Activated CD8-positive, alpha-beta memory T cell treated with anti-CD3 and anti-CD28 coated beads, Interleukin-2, amount 50 U/mL, for 24 hours (primary cell): ENCODE measurements around the gene CDC42SE2.
"Not testable (repeated sequence)": the region's sequence is repeated elsewhere in the genome, so short reads cannot be mapped to it uniquely, and the experiment has no call there.

ENCODE experiments used
- DNase-seq: peaks from one replicate; pipeline ENCODE4 v3.0.0-alpha.2; 2020; ENCODE audit errors: extremely low read depth

The CDC42SE2 gene

GRCh38 chr5:131389096-131389868 is 125.4 kb downstream of the CDC42SE2 start:
- DNase-seq: no peak

GRCh38 chr5:131389869-131390265 is 126.0 kb downstream of the CDC42SE2 start:
- no peak for DNase-seq

GRCh38 chr5:131392466-131393095 is 128.7 kb downstream of the CDC42SE2 start:
- DNase-seq: no peak

- no peak for DNase-seq
Observed at GRCh38 chr5:131393498-131393968, 129.7 kb downstream of the CDC42SE2 start.

- DNase-seq: no peak
Observed at GRCh38 chr5:131394128-131394527, 130.3 kb downstream of the CDC42SE2 start.

- DNase-seq: no peak
Observed at GRCh38 chr5:131396015-131396414, 132.2 kb downstream of the CDC42SE2 start.

- DNase-seq: no peak
Observed at GRCh38 chr5:131396630-131397273, 132.9 kb downstream of the CDC42SE2 start.

GRCh38 chr5:131399007-131399406 is 135.2 kb downstream of the CDC42SE2 start:
- DNase-seq: not testable (repeated sequence)

- DNase-seq: no peak
Observed at GRCh38 chr5:131400585-131400984, 136.7 kb downstream of the CDC42SE2 start.

- DNase-seq: no peak
Observed at GRCh38 chr5:131405674-131406073, 141.8 kb downstream of the CDC42SE2 start.

- no peak for DNase-seq
Observed at GRCh38 chr5:131406076-131406475, 142.2 kb downstream of the CDC42SE2 start.

- DNase-seq: no peak
Observed at GRCh38 chr5:131406975-131407638, 143.3 kb downstream of the CDC42SE2 start.

GRCh38 chr5:131413605-131414559 is 150.0 kb downstream of the CDC42SE2 start:
- DNase-seq: no peak

GRCh38 chr5:131416729-131417128 is 152.9 kb downstream of the CDC42SE2 start:
- DNase-seq: no peak

- peak; percentile 55 for DNase-seq
Observed at GRCh38 chr5:131417240-131417869, 153.5 kb downstream of the CDC42SE2 start.

- no peak for DNase-seq
Observed at GRCh38 chr5:131418846-131419245, 155.0 kb downstream of the CDC42SE2 start.

GRCh38 chr5:131419877-131420276 is 156.0 kb downstream of the CDC42SE2 start:
- DNase-seq: no peak

- DNase-seq: no peak
Observed at GRCh38 chr5:131423056-131423455, 159.2 kb downstream of the CDC42SE2 start.

- DNase-seq: no peak
Observed at GRCh38 chr5:131426011-131426410, 162.2 kb downstream of the CDC42SE2 start.

GRCh38 chr5:131430794-131431193 is 166.9 kb downstream of the CDC42SE2 start:
- no peak for DNase-seq

- DNase-seq: no peak
Observed at GRCh38 chr5:131431794-131432193, 167.9 kb downstream of the CDC42SE2 start.
